GM19043 (cell line): ENCODE measurements around the gene GPR101.
"Not testable (repeated sequence)": the region's sequence is repeated elsewhere in the genome, so short reads cannot be mapped to it uniquely, and the experiment has no call there.

Experiments
- ATAC-seq: cut with Tn5 transposase; IDR thresholded peaks from one replicate; pipeline ENCODE4 v1.9.1; 2021; ENCODE audit warnings: low read depth; ENCODE audit not compliant: unreplicated experiment

Gene GPR101

GRCh38 chrX:137028699-137029098 is 5.1 kb downstream of the GPR101 start:
- ATAC-seq = no peak

DNA sequence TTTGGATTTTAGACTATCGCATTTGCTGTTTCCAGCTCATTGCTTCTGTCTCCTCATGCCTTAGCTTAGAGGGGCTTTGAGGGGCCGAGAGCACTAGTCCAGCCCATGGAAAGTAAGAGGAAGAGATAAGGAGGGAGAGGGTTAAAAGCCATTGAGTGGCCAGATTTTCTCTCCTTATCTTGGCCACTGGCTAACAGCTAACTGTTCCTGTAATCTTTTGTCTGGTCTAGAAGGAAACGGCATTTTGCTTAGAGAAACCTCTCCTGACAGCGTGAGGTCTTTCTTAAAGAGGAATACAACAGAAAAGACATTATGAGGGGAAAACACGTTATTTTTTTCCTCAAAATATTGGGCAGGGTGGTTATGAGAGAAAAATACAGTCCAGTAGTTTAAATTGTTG is 7.9 kb downstream of the GPR101 start:
- ATAC-seq = no peak

- ATAC-seq = not testable (repeated sequence)
Observed at GRCh38 chrX:137000236-137000635, 33.6 kb downstream of the GPR101 start.

- no peak for ATAC-seq
Observed at GRCh38 chrX:136999024-136999423, 34.8 kb downstream of the GPR101 start.
